Fibroblast of the aortic adventitia (primary cell): ENCODE measurements around the gene NBAS. TPM values are rescaled to one million over a fixed set of nuclear protein-coding genes. Genes with fewer than 3 reads are reported as not detected.
"Not testable (repeated sequence)": the region's sequence is repeated elsewhere in the genome, so short reads cannot be mapped to it uniquely, and the experiment has no call there.

ENCODE experiments used
- DNase-seq: peaks from one replicate; pipeline ENCODE4 v3.0.0-alpha.2; 2010; ENCODE audit warnings: low read depth
- H3K4me3 ChIP-seq: 2 replicates; pipeline ENCODE4 v1.5.1; 2011; ENCODE audit warnings: low read depth, mild to moderate bottlenecking, control low read depth, low read length, moderate library complexity
- CTCF ChIP-seq: IDR thresholded peaks from 2 replicates; pipeline ENCODE4 v1.5.1; 2011; ENCODE audit warnings: mild to moderate bottlenecking, low read length, control low read depth, inconsistent platforms; ENCODE audit not compliant: insufficient read depth
- total RNA-seq: library from RNA; depleted of rRNA; stranded (reverse); fragments of >200 nt; gene quantifications from 2 replicates; pipeline ENCODE4 v1.2.3, GENCODE V29; 2012; ENCODE audit warnings: low replicate concordance

The NBAS gene
- total RNA-seq, 1 donor = 76.0 TPM

- DNase-seq = no peak
- TF ChIP-seq CTCF = no peak
- no peak overlapping the region for H3K4me3 ChIP-seq
These were observed 17.6 kb downstream of the NBAS start for GRCh38 chr2:15543541-15543940.

- no peak for DNase-seq
- TF ChIP-seq CTCF = no peak
- H3K4me3 ChIP-seq = no peak overlapping the region
These were observed 18.1 kb downstream of the NBAS start for GRCh38 chr2:15543053-15543452.

GRCh38 chr2:15542269-15542668 lies 18.9 kb downstream of the NBAS start:
- not testable (repeated sequence) for H3K4me3 ChIP-seq, DNase-seq

GRCh38 chr2:15540523-15540922 lies 20.6 kb downstream of the NBAS start:
- DNase-seq, H3K4me3 ChIP-seq: not testable (repeated sequence)

GRCh38 chr2:15539999-15540398 lies 21.1 kb downstream of the NBAS start:
- no peak overlapping the region for H3K4me3 ChIP-seq
- DNase-seq = no peak
- no peak for TF ChIP-seq CTCF

GRCh38 chr2:15538792-15539191 lies 22.3 kb downstream of the NBAS start:
- no peak for DNase-seq
- TF ChIP-seq CTCF = no peak
- no peak overlapping the region for H3K4me3 ChIP-seq

GRCh38 chr2:15533860-15534480 lies 27.2 kb downstream of the NBAS start:
- no peak for DNase-seq
- no peak for TF ChIP-seq CTCF
- no peak overlapping the region for H3K4me3 ChIP-seq

- no peak overlapping the region for H3K4me3 ChIP-seq
- no peak for TF ChIP-seq CTCF
- no peak for DNase-seq
These were observed 28.1 kb downstream of the NBAS start for GRCh38 chr2:15532996-15533395.
